Smooth muscle cell (in vitro differentiated cells): ENCODE results near the gene ITGBL1. TPM values are rescaled to one million over a fixed set of nuclear protein-coding genes. Genes with fewer than 3 reads are reported as not detected.

Experiments
- DNase-seq: peaks from one replicate; lab custom pipeline; 2025; ENCODE audit not compliant: unreplicated experiment; lab: John Stamatoyannopoulos, UW
- H2AFZ ChIP-seq: fragments of 200-600 bp; sonication (generic); 2 replicates; pipeline ENCODE4 v1.6.0; 2016; ENCODE audit warnings: antibody characterized with exemption, low read depth, mild to moderate bottlenecking
- H3F3A ChIP-seq: fragments of 200-600 bp; sonication (generic); 2 replicates; pipeline ENCODE4 v1.6.0; 2017; ENCODE audit warnings: antibody characterized with exemption, low read depth
- H3K27ac ChIP-seq: fragments of 200-600 bp; sonication (generic); 2 replicates; pipeline ENCODE4 v1.5.1; 2016; ENCODE audit warnings: low read depth, mild to moderate bottlenecking
- H3K27me3 ChIP-seq: fragments of 200-600 bp; sonication (generic); 2 replicates; pipeline ENCODE4 v1.6.1; 2016; ENCODE audit warnings: low read depth, mild to moderate bottlenecking
- H3K36me3 ChIP-seq: fragments of 200-600 bp; sonication (generic); 2 replicates; pipeline ENCODE4 v1.5.1; 2016; ENCODE audit warnings: low read depth
- H3K4me1 ChIP-seq: fragments of 200-600 bp; sonication (generic); 2 replicates; pipeline ENCODE4 v1.5.1; 2016; ENCODE audit warnings: low read depth
- H3K4me2 ChIP-seq: fragments of 200-600 bp; sonication (generic); 2 replicates; pipeline ENCODE4 v1.6.0; 2016; ENCODE audit warnings: mild to moderate bottlenecking
- H3K4me3 ChIP-seq: fragments of 200-600 bp; sonication (generic); 2 replicates; pipeline ENCODE4 v1.5.1; 2016; ENCODE audit warnings: mild to moderate bottlenecking
- H3K79me2 ChIP-seq: fragments of 200-600 bp; sonication (generic); 2 replicates; pipeline ENCODE4 v1.6.0; 2016; ENCODE audit warnings: low read depth, mild to moderate bottlenecking
- H3K9ac ChIP-seq: fragments of 200-600 bp; sonication (generic); 2 replicates; pipeline ENCODE4 v1.6.0; 2016; ENCODE audit warnings: low read depth
- H3K9me3 ChIP-seq: fragments of 200-600 bp; sonication (generic); replicated peaks from 2 replicates; pipeline ENCODE4 v1.5.1; 2016; ENCODE audit warnings: low read depth
- H4K20me1 ChIP-seq: fragments of 200-600 bp; sonication (generic); 2 replicates; pipeline ENCODE4 v1.6.0; 2016; ENCODE audit warnings: low read depth
- WGBS: methylation state at CpG from one replicate; pipeline ENCODE4 v1.1.7; 2016; ENCODE audit warnings: low lambda C conversion rate; 5-methylcytosine and 5-hydroxymethylcytosine counted together
- polyA plus RNA-seq: library from polyadenylated mRNA; unstranded; fragments of >200 nt; fragmentation: Nextera tagmentation; extraction: Ambion mirVana; gene quantifications from 2 replicates; pipeline ENCODE4 v1.2.1, GENCODE V29; 2016
- total RNA-seq: library from RNA; depleted of rRNA; stranded (reverse); fragments of >200 nt; gene quantifications from 2 replicates; pipeline ENCODE4 v1.2.3, GENCODE V29; 2014
- TF ChIP-seq, protein P1 (sequence below): fragments of 200-600 bp; sonication (generic); IDR thresholded peaks from 2 replicates; pipeline ENCODE4 v1.5.1; 2017; ENCODE audit warnings: borderline replicate concordance, mild to moderate bottlenecking, antibody characterized with exemption; ENCODE audit not compliant: insufficient read depth, poor library complexity, severe bottlenecking

The ITGBL1 gene
- total and polyA plus RNA-seq, 2 experiments from 2014 or later, result 0.29 TPM; not detected in 1

DNA sequence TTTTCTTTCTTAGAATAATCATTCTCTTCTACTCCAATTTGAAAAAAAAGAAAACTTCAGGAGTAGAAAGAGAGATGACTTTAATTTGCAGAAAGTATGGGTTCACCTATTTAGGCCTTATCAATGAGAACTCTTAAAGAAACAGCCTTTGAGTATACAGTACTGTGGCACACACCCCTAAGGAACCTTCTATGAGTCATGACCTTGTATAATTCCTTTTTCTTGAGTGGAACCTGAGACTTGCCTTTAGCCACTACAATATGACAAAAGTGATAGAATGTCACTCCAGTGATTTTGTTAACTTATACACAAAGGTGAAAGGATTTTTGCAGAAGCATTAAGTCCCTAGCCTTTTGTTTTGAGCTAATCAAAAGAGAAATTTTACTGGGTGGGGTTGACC is 58.7 kb downstream of the ITGBL1 start:
- no peak overlapping the region for H3K4me2 ChIP-seq
- no peak overlapping the region for H3K4me3 ChIP-seq
- H3K27ac ChIP-seq, result no peak overlapping the region
- no peak overlapping the region for H3K9ac ChIP-seq
- TF ChIP-seq, protein P1, sequence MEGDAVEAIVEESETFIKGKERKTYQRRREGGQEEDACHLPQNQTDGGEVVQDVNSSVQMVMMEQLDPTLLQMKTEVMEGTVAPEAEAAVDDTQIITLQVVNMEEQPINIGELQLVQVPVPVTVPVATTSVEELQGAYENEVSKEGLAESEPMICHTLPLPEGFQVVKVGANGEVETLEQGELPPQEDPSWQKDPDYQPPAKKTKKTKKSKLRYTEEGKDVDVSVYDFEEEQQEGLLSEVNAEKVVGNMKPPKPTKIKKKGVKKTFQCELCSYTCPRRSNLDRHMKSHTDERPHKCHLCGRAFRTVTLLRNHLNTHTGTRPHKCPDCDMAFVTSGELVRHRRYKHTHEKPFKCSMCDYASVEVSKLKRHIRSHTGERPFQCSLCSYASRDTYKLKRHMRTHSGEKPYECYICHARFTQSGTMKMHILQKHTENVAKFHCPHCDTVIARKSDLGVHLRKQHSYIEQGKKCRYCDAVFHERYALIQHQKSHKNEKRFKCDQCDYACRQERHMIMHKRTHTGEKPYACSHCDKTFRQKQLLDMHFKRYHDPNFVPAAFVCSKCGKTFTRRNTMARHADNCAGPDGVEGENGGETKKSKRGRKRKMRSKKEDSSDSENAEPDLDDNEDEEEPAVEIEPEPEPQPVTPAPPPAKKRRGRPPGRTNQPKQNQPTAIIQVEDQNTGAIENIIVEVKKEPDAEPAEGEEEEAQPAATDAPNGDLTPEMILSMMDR, result no peak
- H4K20me1 ChIP-seq, result no peaks in the 10 kb centered on the region
- no peak overlapping the region for H2AFZ ChIP-seq
- DNase-seq, result no peak
- no peaks in the 10 kb centered on the region for H3K4me1 ChIP-seq
- H3K9me3 ChIP-seq, result no peaks in the 10 kb centered on the region
- no peaks in the 10 kb centered on the region for H3K36me3 ChIP-seq
- no peaks in the 10 kb centered on the region for H3K27me3 ChIP-seq
- no peaks in the 10 kb centered on the region for H3K79me2 ChIP-seq
- no peaks in the 10 kb centered on the region for H3F3A ChIP-seq

DNA sequence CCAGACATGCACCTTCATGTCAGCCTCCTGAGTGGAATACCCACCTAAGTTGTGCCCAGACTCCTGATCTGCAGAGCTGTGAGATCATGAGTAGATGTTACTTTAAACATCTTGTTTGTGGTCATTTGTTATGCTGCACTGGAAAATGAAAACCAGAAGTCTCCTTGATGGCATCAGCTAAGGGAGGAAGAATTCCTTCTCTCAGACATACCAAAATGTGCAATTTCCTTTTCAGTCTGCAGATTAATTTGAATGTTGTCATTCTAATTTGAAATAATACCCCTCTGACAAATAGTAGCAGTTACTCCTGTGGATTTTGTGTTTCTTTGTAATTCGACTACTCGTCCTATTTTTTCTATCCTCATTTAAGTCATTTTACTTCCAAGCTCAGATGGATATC is 59.3 kb downstream of the ITGBL1 start:
- TF ChIP-seq, protein P1, result no peak
- Histone ChIP-seq H2AFZ (no peak overlapping the region), H3K4me1 (no peaks in the 10 kb centered on the region), H3K9ac (no peak overlapping the region), H3K9me3 (no peaks in the 10 kb centered on the region), H3K79me2 (no peaks in the 10 kb centered on the region), H3K4me3 (no peak overlapping the region), H3K4me2 (no peak overlapping the region), H3K27me3 (no peaks in the 10 kb centered on the region), H3F3A (no peaks in the 10 kb centered on the region), H4K20me1 (no peaks in the 10 kb centered on the region), H3K36me3 (no peaks in the 10 kb centered on the region), H3K27ac (no peak overlapping the region)
- 93% methylated on average over 2 of the region's 2 CpGs for WGBS
- no peak for DNase-seq

DNA sequence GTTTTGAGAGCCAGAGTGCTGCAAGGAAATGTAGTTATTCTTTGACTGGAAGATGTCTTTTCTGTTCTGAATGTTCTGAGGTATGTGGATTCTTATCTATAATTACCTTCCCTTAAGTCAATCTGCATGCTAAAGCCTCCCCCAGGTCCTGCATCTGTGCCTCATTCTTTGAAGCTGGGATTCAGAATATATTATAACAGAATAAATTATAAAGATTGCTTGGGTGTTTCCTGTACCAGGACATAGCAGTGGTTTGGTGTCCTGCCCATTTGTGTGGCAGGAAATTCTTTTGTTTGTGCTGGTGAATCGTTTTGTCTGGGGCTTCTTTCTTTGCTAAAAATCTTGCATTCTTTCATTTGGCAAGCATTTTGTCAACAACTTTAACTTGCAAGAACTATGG is 60.2 kb downstream of the ITGBL1 start:
- H3K27ac ChIP-seq, result no peak overlapping the region
- H3K4me2 ChIP-seq, result no peak overlapping the region
- H3F3A ChIP-seq, result no peaks in the 10 kb centered on the region
- no peaks in the 10 kb centered on the region for H4K20me1 ChIP-seq
- DNase-seq, result no peak
- H3K9ac ChIP-seq, result no peak overlapping the region
- H2AFZ ChIP-seq, result peak overlapping the region; percentile 26
- no peaks in the 10 kb centered on the region for H3K9me3 ChIP-seq
- H3K79me2 ChIP-seq, result no peaks in the 10 kb centered on the region
- H3K27me3 ChIP-seq, result no peaks in the 10 kb centered on the region
- H3K4me1 ChIP-seq, result no peaks in the 10 kb centered on the region
- no peak overlapping the region for H3K4me3 ChIP-seq
- 55% methylated on average over 1 of the region's 1 CpG for WGBS
- no peaks in the 10 kb centered on the region for H3K36me3 ChIP-seq
- TF ChIP-seq, protein P1, result no peak

DNA sequence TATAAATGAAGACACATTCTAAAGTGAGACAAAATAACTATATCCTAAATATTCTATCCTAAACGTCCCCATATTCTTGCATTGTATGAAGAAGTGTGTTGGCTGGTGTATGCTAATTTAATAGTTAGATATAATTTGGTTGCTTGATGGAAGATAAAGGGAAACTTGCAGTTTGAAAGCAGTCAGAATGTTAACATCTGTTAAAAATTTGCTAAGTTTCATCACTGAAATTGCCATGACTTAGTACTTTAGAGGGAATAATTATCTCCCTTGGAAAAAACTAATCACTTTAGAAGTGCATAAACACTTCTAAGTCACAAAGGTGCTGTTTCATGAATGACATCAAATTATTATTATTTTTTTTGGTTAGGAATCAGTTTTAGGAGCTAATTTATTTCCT is 61.6 kb downstream of the ITGBL1 start:
- Histone ChIP-seq H3F3A (no peaks in the 10 kb centered on the region), H3K27me3 (no peaks in the 10 kb centered on the region), H3K36me3 (no peaks in the 10 kb centered on the region), H2AFZ (no peak overlapping the region), H3K79me2 (no peaks in the 10 kb centered on the region), H3K9me3 (no peaks in the 10 kb centered on the region), H4K20me1 (no peaks in the 10 kb centered on the region), H3K9ac (no peak overlapping the region), H3K4me3 (no peak overlapping the region), H3K27ac (no peak overlapping the region), H3K4me2 (no peak overlapping the region), H3K4me1 (no peaks in the 10 kb centered on the region)
- DNase-seq, result no peak
- TF ChIP-seq, protein P1, result no peak
- 57% methylated on average over 1 of the region's 1 CpG for WGBS
